ENCODE results near the gene NXPH2.

Gene NXPH2

GRCh38 chr2:138699421-138699820 lies 80.8 kb downstream of the NXPH2 start:
- no peak for TF ChIP-seq CTCF (IDR thresholded peaks at IDR 0.05; ENCODE audit: poor library complexity, severe bottlenecking)
- no peak overlapping the region for H3K27ac ChIP-seq (ENCODE audit: poor library complexity, severe bottlenecking)
- no peaks in the 10 kb centered on the region for H3K4me1 ChIP-seq (ENCODE audit: insufficient read depth, poor library complexity, severe bottlenecking)
- H3K4me3 ChIP-seq (ENCODE audit: severe bottlenecking): no peak overlapping the region
- H3K9me3 ChIP-seq (ENCODE audit: severe bottlenecking): no peaks in the 10 kb centered on the region
- DNase-seq (ENCODE audit: low spot score) (no peak), ATAC-seq (ENCODE audit: low read depth) (no peak)
- H3K36me3 ChIP-seq (ENCODE audit: low read depth): no peaks in the 10 kb centered on the region
- H3K27me3 ChIP-seq (ENCODE audit: insufficient read depth, poor library complexity, severe bottlenecking): no peaks in the 10 kb centered on the region

DNA sequence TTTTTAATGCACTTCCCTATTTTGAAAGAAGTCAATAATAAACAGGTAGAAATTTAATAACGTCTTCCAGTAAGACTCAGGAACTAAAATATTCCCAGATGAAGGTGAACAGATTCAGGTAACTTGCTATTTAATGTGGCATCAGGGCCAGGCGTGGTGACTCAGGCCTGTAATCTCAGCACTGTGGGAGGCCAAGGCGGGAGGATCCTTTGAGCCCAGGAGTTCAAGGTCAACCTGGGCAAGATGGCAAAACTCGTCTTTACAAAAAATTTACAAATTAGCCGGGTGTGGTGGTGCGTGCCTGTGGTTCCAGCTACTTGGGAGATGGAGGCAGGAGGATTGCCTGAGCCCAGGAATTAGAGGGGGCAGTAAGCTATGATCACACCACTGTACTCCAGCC lies 81.8 kb downstream of the NXPH2 start:
- DNase-seq (ENCODE audit: low spot score) (no peak), ATAC-seq (ENCODE audit: low read depth) (no peak)
- H3K27me3 ChIP-seq (ENCODE audit: insufficient read depth, poor library complexity, severe bottlenecking): no peaks in the 10 kb centered on the region
- H3K4me3 ChIP-seq (ENCODE audit: severe bottlenecking): no peak overlapping the region
- no peaks in the 10 kb centered on the region for H3K9me3 ChIP-seq (ENCODE audit: severe bottlenecking)
- H3K27ac ChIP-seq (ENCODE audit: poor library complexity, severe bottlenecking): no peak overlapping the region
- no peak for TF ChIP-seq CTCF (IDR thresholded peaks at IDR 0.05; ENCODE audit: poor library complexity, severe bottlenecking)
- no peaks in the 10 kb centered on the region for H3K4me1 ChIP-seq (ENCODE audit: insufficient read depth, poor library complexity, severe bottlenecking)
- H3K36me3 ChIP-seq (ENCODE audit: low read depth): no peaks in the 10 kb centered on the region

DNA sequence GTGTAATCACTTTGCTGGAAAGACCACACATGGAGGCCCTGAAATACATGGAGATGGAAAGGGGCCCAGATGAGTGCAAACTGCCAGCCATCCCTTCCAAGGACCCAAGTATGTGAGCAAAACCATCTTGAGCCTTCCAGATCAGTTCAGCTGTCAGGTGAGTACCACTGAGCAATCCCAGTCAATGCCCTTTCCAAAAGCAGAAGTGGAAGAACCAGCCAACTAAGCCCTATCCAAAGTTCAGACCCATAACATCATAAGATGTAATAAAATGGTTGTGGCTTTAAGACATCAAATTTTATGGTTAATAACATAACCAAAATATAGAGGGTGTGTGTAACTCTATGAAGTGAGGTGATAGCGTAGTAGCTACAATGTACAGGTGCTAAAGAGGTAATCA lies 88.5 kb downstream of the NXPH2 start:
- no peak for ATAC-seq (ENCODE audit: low read depth)
- no peaks in the 10 kb centered on the region for H3K27me3 ChIP-seq (ENCODE audit: insufficient read depth, poor library complexity, severe bottlenecking)
- TF ChIP-seq CTCF (IDR thresholded peaks at IDR 0.05; ENCODE audit: poor library complexity, severe bottlenecking): no peak

DNA sequence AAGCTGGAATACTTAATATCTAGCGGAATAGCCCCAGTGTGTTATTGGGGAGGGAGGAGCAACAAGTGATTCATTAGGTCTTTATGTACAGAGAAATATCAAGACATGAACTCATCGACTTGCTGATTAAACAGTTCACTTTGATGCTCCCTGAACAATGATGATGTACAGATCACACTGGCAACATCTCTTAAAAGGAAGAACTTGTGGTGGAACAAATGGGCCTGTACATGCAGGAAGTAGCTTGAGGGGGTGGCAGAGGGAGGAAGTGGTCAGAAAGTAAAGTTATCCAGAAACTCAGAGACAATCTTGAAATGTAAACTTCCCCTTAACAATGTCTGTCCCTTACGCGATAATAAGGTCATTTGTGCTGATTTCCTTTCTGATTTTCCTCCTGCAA lies 90.5 kb downstream of the NXPH2 start:
- DNase-seq (ENCODE audit: low spot score): no peak
- ATAC-seq (ENCODE audit: low read depth): peak; percentile 27; the same call in 1 of the 3 replicates

More for the DNA sequence above, 88.5 kb downstream of the NXPH2 start:
- no peak overlapping the region for H3K4me3 ChIP-seq (ENCODE audit: severe bottlenecking)
- no peak for DNase-seq (ENCODE audit: low spot score)
- H3K27ac ChIP-seq (ENCODE audit: poor library complexity, severe bottlenecking): no peak overlapping the region
- H3K9me3 ChIP-seq (ENCODE audit: severe bottlenecking): no peaks in the 10 kb centered on the region
- H3K4me1 ChIP-seq (ENCODE audit: insufficient read depth, poor library complexity, severe bottlenecking): no peaks in the 10 kb centered on the region
- no peaks in the 10 kb centered on the region for H3K36me3 ChIP-seq (ENCODE audit: low read depth)

More for the DNA sequence above, 90.5 kb downstream of the NXPH2 start:
- Histone ChIP-seq H3K4me3 (ENCODE audit: severe bottlenecking) (no peak overlapping the region), H3K36me3 (ENCODE audit: low read depth) (no peaks in the 10 kb centered on the region), H3K27ac (ENCODE audit: poor library complexity, severe bottlenecking) (no peak overlapping the region), H3K9me3 (ENCODE audit: severe bottlenecking) (no peaks in the 10 kb centered on the region), H3K4me1 (ENCODE audit: insufficient read depth, poor library complexity, severe bottlenecking) (no peaks in the 10 kb centered on the region), H3K27me3 (ENCODE audit: insufficient read depth, poor library complexity, severe bottlenecking) (no peaks in the 10 kb centered on the region)
- TF ChIP-seq CTCF (IDR thresholded peaks at IDR 0.05; ENCODE audit: poor library complexity, severe bottlenecking): no peak

Measured in RWPE2 (cell line).